ENCODE data around the gene CAMK1G. TPM values are rescaled to one million over a fixed set of nuclear protein-coding genes. Genes with fewer than 3 reads are reported as not detected.

CAMK1G gene
- polyA plus RNA-seq, 4 donors: 0.10 to 0.37 TPM; not detected in 2

DNA sequence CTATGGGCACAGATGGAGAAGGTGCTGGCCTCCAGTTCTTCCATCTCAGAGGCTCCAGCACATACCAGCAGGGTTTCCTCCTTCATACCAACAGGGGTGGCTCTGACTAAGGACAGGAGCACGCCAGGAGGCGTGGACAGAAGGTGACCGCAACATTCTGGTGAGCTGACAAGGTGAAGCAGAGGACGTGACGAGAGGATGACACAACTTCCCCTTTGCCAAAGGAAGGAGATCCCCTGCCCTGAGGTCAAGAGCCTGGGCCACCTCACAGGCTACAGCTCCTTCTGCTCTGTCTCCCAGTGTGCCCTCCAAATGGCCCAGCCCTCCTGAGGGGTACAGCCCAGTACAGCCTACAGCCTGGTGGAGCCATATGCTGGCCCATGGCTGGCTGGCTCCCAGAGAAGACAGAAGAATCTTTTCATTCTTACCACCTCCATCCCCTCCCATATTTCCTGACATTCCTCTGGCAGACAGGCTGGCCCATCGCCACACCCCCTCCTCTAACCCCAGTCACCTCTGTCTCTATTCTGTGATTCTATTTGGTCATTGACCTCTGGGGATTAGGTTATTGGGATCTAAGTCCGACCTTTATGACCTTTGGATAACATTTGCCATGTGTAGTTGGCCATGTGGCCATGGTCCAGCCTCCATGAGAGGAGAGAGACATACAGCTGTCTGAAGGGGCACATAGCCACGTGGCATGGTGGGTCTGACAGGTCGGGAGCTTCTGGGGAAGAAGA, 73.8 kb downstream of the CAMK1G start:
- WGBS, 3 donors: 60 to 73% (median 72%) methylated on average over 9 of the region's 9 CpGs
- H3K27ac ChIP-seq (ENCODE audit: low read depth in 1 of 3, low read length in 2 of 3): peak overlapping the region in 2 of 3 donors; percentile 12 to 70
- no peaks in the 10 kb centered on the region for H3K36me3 ChIP-seq (ENCODE audit: control insufficient read depth in 3 of 3, insufficient read depth in 2 of 3, low read depth in 1 of 3, low read length in 3 of 3)
- no peaks in the 10 kb centered on the region for H3K9me3 ChIP-seq (ENCODE audit: control insufficient read depth in 2 of 2, insufficient read depth in 1 of 2, low read depth in 1 of 2, low read length in 1 of 2)
- H3K27me3 ChIP-seq (ENCODE audit: control insufficient read depth in 3 of 3, insufficient read depth in 3 of 3, low read length in 3 of 3): no peaks in the 10 kb centered on the region
- H3K4me3 ChIP-seq (ENCODE audit: low read depth in 1 of 3, low read length in 3 of 3): no peak overlapping the region
- FAIRE-seq: no peak
- DNase-seq: peak in 1 of 2 donors; percentile 48
- H3K4me1 ChIP-seq (ENCODE audit: control insufficient read depth in 3 of 3, insufficient read depth in 2 of 3, low read depth in 1 of 3, low read length in 2 of 3): peaks cover 13 to 68% (median 15%) of the 10 kb centered on the region in 3 donors

DNA sequence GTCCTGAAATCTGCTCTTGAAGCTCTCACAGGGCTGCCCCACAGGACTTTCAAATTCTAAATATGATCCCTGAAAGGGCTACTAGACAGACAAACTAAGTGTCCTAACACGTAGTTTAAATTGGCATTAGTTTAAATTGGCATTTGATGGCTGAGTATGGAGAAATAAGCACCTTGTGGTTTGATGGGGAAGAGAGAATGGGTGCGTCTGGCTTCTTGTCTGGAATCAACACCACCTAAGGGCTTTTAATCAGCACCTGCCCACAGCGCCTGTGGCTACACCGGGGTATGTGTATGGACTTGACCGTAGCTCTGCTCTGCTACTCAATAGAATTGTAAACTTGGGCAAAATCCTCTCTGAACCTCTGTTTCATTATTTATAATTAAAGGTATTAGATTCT, 74.4 kb downstream of the CAMK1G start:
- DNase-seq (no peak), FAIRE-seq (no peak)
- 53 to 75% (median 74%) methylated on average over 5 of the region's 5 CpGs for WGBS, 3 donors
- Histone ChIP-seq H3K4me1 (ENCODE audit: control insufficient read depth in 3 of 3, insufficient read depth in 2 of 3, low read depth in 1 of 3, low read length in 2 of 3) (peaks cover 15 to 74% (median 18%) of the 10 kb centered on the region in 3 donors), H3K9me3 (ENCODE audit: control insufficient read depth in 2 of 2, insufficient read depth in 1 of 2, low read depth in 1 of 2, low read length in 1 of 2) (no peaks in the 10 kb centered on the region), H3K27ac (ENCODE audit: low read depth in 1 of 3, low read length in 2 of 3) (peak overlapping the region in 1 of 3 donors; percentile 70), H3K36me3 (ENCODE audit: control insufficient read depth in 3 of 3, insufficient read depth in 2 of 3, low read depth in 1 of 3, low read length in 3 of 3) (no peaks in the 10 kb centered on the region), H3K4me3 (ENCODE audit: low read depth in 1 of 3, low read length in 3 of 3) (no peak overlapping the region), H3K27me3 (ENCODE audit: control insufficient read depth in 3 of 3, insufficient read depth in 3 of 3, low read length in 3 of 3) (no peaks in the 10 kb centered on the region)

DNA sequence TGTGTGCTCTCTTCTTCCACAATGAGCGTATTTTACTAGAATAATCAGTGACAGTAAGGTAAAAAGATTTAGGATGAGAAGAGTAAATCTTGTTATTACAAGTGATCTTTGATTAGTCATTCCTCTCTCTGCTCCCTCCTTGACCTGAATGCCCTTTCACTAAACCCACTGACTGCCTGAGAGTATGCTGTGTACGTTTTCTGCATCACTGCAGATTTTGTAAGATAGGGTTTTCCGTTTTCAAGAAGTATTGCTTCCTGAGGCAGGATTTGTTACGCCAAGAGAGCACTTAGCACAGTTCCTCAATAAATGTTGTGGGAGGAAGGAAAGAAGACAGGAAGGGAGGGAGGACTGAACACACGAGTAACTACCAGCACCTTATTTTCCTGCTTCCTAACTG, 76.4 kb downstream of the CAMK1G start:
- H3K4me3 ChIP-seq (ENCODE audit: low read depth in 1 of 3, low read length in 3 of 3): no peak overlapping the region
- no peak overlapping the region for H3K27ac ChIP-seq (ENCODE audit: low read depth in 1 of 3, low read length in 2 of 3)
- DNase-seq (no peak), FAIRE-seq (no peak)
- H3K9me3 ChIP-seq (ENCODE audit: control insufficient read depth in 2 of 2, insufficient read depth in 1 of 2, low read depth in 1 of 2, low read length in 1 of 2): no peaks in the 10 kb centered on the region
- 31 to 46% (median 36%) methylated on average over 5 of the region's 5 CpGs for WGBS, 3 donors
- H3K4me1 ChIP-seq (ENCODE audit: control insufficient read depth in 3 of 3, insufficient read depth in 2 of 3, low read depth in 1 of 3, low read length in 2 of 3): peaks cover 13 to 57% (median 14%) of the 10 kb centered on the region in 3 donors
- H3K36me3 ChIP-seq (ENCODE audit: control insufficient read depth in 3 of 3, insufficient read depth in 2 of 3, low read depth in 1 of 3, low read length in 3 of 3): no peaks in the 10 kb centered on the region
- H3K27me3 ChIP-seq (ENCODE audit: control insufficient read depth in 3 of 3, insufficient read depth in 3 of 3, low read length in 3 of 3): no peaks in the 10 kb centered on the region

DNA sequence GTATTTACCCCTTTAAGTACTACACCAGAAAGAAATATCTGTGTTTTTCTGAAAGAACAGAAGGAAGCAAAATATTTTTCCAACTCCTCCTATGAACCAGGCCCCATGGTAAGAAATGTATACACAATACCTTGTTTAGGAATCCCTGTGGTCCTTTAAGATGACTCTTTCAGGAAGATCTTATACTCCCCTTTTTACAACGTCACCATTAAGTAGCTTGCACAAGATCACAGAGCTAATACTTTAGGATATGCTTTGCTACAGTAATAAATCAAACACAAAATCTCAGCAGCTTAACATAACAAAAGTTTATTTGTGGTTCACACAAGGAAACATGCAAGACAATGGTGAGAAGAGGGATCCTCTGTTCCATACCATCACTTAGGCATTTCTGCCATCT, 77.6 kb downstream of the CAMK1G start:
- no peaks in the 10 kb centered on the region for H3K27me3 ChIP-seq (ENCODE audit: control insufficient read depth in 3 of 3, insufficient read depth in 3 of 3, low read length in 3 of 3)
- no peaks in the 10 kb centered on the region for H3K36me3 ChIP-seq (ENCODE audit: control insufficient read depth in 3 of 3, insufficient read depth in 2 of 3, low read depth in 1 of 3, low read length in 3 of 3)
- no peak overlapping the region for H3K4me3 ChIP-seq (ENCODE audit: low read depth in 1 of 3, low read length in 3 of 3)
- peaks cover 9 to 45% (median 14%) of the 10 kb centered on the region in 3 donors for H3K4me1 ChIP-seq (ENCODE audit: control insufficient read depth in 3 of 3, insufficient read depth in 2 of 3, low read depth in 1 of 3, low read length in 2 of 3)
- 27 to 50% (median 38%) methylated on average over 1 of the region's 1 CpG for WGBS, 3 donors
- H3K27ac ChIP-seq (ENCODE audit: low read depth in 1 of 3, low read length in 2 of 3): no peak overlapping the region
- FAIRE-seq (no peak), DNase-seq (no peak)
- H3K9me3 ChIP-seq (ENCODE audit: control insufficient read depth in 2 of 2, insufficient read depth in 1 of 2, low read depth in 1 of 2, low read length in 1 of 2): no peaks in the 10 kb centered on the region

DNA sequence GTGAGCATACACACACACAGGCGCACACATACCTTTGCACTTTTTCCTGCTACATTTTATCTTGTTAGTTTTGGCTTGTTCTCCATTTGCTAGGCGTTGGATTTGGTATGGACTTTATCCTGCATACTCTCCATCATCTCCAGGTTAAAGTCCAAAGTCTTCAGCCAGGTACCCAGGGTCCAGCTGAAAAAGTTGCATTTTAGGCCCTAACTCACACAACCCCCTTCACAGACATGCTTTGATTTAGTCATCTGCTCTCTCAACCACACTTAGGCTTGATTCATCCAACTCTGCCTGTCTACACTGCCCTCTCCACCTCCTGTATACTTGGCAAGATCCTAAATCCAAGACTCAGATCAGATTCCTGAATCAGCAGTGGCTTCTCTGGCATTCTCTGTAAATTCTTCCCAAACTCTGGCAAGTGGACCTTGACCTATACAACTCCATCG, 79.4 kb downstream of the CAMK1G start:
- Histone ChIP-seq H3K4me3 (ENCODE audit: low read depth in 1 of 3, low read length in 3 of 3) (no peak overlapping the region), H3K27me3 (ENCODE audit: control insufficient read depth in 3 of 3, insufficient read depth in 3 of 3, low read length in 3 of 3) (no peaks in the 10 kb centered on the region), H3K9me3 (ENCODE audit: control insufficient read depth in 2 of 2, insufficient read depth in 1 of 2, low read depth in 1 of 2, low read length in 1 of 2) (no peaks in the 10 kb centered on the region), H3K27ac (ENCODE audit: low read depth in 1 of 3, low read length in 2 of 3) (no peak overlapping the region), H3K4me1 (ENCODE audit: control insufficient read depth in 3 of 3, insufficient read depth in 2 of 3, low read depth in 1 of 3, low read length in 2 of 3) (peaks cover 7 to 34% (median 12%) of the 10 kb centered on the region in 3 donors), H3K36me3 (ENCODE audit: control insufficient read depth in 3 of 3, insufficient read depth in 2 of 3, low read depth in 1 of 3, low read length in 3 of 3) (no peaks in the 10 kb centered on the region)
- WGBS, 3 donors: 11 to 69% (median 32%) methylated on average over 3 of the region's 3 CpGs
- DNase-seq (peak in 1 of 2 donors; percentile 68), FAIRE-seq (no peak)

Other genes with a start within 250 kb of the CAMK1G start
- 100 to 1,000 TPM in 1 of 4 donors, 10 to 100 TPM in 3; 33.8 to 218 (median 49.6) TPM for gene LAMB3, start 68.7 kb downstream of the CAMK1G start, polyA plus RNA-seq
- gene G0S2, start 91.7 kb downstream of the CAMK1G start, polyA plus RNA-seq: 100 to 1,000 TPM in 2 of 4 donors, 10 to 100 TPM in 1, 1 to 10 TPM in 1; 6.9 to 310 (median 75.8) TPM
- gene HSD11B1, start 121.1 kb downstream of the CAMK1G start, polyA plus RNA-seq: 1 to 10 TPM in 2 of 4 donors, not detected in 2; 1.6 to 3.8 TPM
- gene TRAF3IP3, start 172.3 kb downstream of the CAMK1G start, polyA plus RNA-seq: 10 to 100 TPM in 1 of 4 donors, 1 to 10 TPM in 3; 1.1 to 20.0 (median 5.8) TPM
- 1 to 10 TPM in 2 of 4 donors, under 1 TPM in 2; 0.45 to 4.6 (median 1.4) TPM for gene C1orf74, start 200.8 kb downstream of the CAMK1G start, polyA plus RNA-seq
- 10 to 100 TPM; 26.8 to 74.4 (median 32.2) TPM for gene IRF6, start 222.4 kb downstream of the CAMK1G start, polyA plus RNA-seq
- 1 to 10 TPM in 3 of 4 donors, under 1 TPM in 1; 0.89 to 9.8 (median 2.2) TPM for gene UTP25, start 244.3 kb downstream of the CAMK1G start, polyA plus RNA-seq

Data from small intestine (tissue), 7 donors.